HG03045 (cell line): ENCODE data around the gene PRRC2B.
"Not testable (repeated sequence)": the region's sequence is repeated elsewhere in the genome, so short reads cannot be mapped to it uniquely, and the experiment has no call there.

Experiments
- ATAC-seq: cut with Tn5 transposase; IDR thresholded peaks from one replicate; pipeline ENCODE4 v1.9.1; 2021; ENCODE audit warnings: mild to moderate bottlenecking, moderate library complexity; ENCODE audit not compliant: unreplicated experiment

PRRC2B gene

GRCh38 chr9:131432597-131433301 lies 38.9 kb downstream of the PRRC2B start:
- no peak for ATAC-seq

DNA sequence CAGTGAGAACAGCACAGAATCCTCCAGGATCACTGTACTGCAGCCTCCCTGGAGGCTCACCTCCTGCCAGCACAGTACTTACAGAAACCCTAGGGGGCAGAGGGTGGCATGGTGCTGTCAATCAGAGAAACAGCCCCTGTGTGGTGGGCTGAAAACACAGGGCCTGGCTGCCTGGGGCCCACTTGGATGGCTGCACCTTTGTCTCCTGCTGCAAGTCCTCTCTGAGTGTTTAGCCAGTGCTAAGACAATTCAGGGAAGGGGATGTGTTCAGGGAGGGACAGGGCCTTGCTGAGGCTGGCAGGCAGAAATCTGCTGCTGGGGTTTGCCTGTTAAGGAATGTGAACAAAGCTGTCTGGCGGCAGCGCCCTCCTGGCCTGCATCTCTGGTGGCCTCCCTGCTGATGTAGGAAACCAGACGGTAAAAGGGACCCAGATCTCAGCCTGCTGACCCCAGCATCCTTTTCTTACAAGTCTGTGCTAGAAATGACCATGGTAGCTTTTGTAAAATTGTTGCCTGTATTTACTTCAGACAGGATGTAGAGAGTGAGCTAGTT lies 39.5 kb downstream of the PRRC2B start:
- ATAC-seq: no peak

- no peak for ATAC-seq
These were observed 40.8 kb downstream of the PRRC2B start for GRCh38 chr9:131434673-131435072.

GRCh38 chr9:131436376-131436775 lies 42.5 kb downstream of the PRRC2B start:
- no peak for ATAC-seq

DNA sequence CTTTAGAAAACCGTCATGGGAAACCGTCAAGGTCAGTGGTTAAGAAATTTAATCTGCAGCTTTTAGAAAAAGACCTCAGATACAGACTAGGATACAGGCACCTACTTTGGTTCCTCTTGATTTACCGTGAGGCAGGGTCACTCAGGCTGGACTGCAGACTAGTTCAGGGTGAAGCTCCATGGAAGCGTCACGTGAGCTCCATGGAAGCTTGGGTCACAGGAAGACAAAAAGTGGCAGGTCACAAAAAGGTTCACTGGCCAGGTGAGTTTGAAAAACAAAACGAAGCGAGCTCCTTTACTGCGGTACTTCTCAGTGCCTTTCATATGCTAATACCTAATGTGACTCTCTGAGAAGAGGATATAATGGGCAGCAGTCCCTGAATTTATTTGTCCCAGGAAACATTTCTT lies 43.0 kb downstream of the PRRC2B start:
- ATAC-seq: no peak

DNA sequence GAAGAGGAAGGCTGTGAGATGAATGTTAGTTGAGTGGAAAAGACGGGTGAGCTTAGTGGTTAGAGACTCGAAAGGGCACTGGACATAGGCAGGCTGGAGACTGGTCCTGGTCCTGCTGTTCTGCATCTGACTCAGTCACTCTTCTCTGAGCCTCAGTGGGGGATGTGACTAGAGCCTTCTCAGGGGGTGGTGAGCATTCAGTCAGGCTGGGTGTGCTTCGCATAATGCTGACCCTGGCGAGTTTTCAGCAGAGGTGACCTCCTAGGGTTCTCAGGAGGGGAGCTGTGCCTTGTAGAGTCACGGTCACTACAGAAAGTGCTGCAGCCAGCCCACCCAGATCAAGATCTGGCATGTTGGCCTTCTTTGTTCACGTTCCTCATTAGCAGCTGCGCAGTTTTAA lies 44.3 kb downstream of the PRRC2B start:
- ATAC-seq: no peak

GRCh38 chr9:131439224-131439623 lies 45.3 kb downstream of the PRRC2B start:
- ATAC-seq: no peak

GRCh38 chr9:131441441-131441840 lies 47.6 kb downstream of the PRRC2B start:
- no peak for ATAC-seq

- ATAC-seq: no peak
These were observed 48.5 kb downstream of the PRRC2B start for GRCh38 chr9:131442351-131442750.

- ATAC-seq: no peak
These were observed 49.8 kb downstream of the PRRC2B start for GRCh38 chr9:131443648-131444047.

DNA sequence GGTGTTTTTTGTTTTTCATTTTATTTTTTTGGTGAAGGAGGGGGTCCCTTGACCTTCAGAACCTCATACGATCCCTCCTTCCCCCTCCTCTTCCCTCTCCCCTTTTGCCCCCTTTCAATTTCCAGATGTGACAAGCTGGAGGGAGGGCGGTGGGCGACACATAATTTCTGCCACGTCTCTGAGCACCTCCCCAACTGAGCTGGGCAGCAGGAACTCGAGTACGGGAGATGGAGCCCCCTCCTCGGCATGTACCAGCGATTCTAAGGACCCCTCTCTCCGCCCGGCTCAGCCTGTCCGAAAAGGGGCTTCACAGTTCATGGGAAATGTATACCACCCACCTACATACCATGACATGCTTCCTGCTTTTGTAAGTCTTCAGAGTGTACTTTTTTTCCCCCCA lies 52.4 kb downstream of the PRRC2B start:
- no peak for ATAC-seq

DNA sequence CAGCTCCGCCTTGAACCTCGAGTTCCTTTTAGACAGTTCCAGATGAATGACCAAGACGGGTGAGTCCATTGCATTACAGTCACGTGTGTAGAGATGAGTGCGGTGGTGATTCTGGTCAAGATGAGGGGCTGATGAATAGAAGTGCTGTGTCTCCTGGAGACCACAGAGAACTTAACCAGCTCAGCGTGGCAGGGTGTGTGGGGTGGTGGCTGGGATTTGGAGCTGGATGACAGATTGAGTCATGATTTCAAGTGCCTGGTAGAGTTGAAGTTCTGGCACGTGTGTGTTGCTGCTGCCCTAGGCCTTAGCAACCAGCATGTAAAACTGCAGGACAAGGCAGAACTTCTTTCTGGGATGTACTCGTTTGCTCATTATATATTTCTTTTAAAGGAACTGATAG lies 53.3 kb downstream of the PRRC2B start:
- ATAC-seq: no peak

GRCh38 chr9:131447600-131447999 lies 53.7 kb downstream of the PRRC2B start:
- no peak for ATAC-seq

DNA sequence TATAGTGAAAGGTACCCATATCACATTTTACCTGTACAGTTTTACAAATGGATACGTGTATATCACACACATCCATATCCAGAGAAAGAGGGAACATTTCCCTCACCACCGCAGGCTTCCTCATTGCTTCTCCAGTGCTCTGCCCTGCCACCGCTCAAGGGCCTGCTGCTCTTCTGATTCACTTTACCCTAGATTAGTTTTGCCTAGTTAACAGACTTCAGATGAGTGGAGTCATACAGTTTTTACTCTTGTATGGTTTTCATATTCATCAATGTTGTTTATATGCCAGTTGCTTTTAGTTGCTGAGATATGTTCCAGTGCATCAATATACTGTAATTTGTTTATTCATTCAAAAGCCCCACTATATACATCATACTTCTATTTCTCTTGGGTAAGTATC lies 54.9 kb downstream of the PRRC2B start:
- no peak for ATAC-seq

GRCh38 chr9:131449276-131449675 lies 55.4 kb downstream of the PRRC2B start:
- no peak for ATAC-seq

- ATAC-seq: no peak
These were observed 60.1 kb downstream of the PRRC2B start for GRCh38 chr9:131454028-131454427.

DNA sequence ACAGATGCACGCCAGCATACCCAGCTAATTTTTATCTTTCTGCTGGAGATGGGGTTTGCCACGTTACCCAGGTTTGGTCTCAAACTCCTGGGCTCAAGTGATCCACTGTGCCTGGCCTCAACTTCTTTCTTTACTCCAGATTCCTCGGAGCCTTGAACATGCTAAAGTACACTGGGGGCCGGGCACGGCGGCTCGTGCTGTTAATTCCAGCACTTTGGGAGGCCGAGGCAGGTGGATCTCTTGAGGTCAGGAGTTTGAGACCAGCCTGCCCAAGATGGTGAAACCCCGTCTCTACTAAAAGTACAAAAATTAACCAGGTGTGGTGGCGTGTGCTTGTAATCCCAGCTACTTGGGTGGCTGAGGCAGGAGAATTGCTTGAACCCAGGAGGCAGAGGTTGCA lies 61.8 kb downstream of the PRRC2B start:
- not testable (repeated sequence) for ATAC-seq

GRCh38 chr9:131457746-131458145 lies 63.9 kb downstream of the PRRC2B start:
- ATAC-seq: no peak

- no peak for ATAC-seq
These were observed 65.2 kb downstream of the PRRC2B start for GRCh38 chr9:131459056-131459455.

DNA sequence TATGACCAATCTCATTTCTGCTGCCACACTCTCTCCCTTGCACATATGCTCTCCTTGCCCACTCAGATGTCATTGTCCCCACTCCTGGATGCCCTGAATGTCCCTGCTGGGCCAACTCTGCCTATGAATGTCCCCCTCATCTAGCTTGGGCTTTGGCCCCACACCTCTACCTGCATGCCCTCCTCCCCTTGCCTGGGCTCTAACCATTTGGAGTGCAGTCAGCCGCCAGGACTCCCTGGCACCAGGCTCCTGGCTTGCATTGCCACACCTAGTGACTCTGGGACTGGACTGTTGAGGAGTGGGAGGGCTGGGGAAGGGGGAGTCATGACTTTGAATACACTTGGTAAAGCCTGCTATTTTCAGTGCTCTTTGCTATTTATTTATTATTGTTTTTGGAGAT lies 67.3 kb downstream of the PRRC2B start:
- ATAC-seq: no peak

DNA sequence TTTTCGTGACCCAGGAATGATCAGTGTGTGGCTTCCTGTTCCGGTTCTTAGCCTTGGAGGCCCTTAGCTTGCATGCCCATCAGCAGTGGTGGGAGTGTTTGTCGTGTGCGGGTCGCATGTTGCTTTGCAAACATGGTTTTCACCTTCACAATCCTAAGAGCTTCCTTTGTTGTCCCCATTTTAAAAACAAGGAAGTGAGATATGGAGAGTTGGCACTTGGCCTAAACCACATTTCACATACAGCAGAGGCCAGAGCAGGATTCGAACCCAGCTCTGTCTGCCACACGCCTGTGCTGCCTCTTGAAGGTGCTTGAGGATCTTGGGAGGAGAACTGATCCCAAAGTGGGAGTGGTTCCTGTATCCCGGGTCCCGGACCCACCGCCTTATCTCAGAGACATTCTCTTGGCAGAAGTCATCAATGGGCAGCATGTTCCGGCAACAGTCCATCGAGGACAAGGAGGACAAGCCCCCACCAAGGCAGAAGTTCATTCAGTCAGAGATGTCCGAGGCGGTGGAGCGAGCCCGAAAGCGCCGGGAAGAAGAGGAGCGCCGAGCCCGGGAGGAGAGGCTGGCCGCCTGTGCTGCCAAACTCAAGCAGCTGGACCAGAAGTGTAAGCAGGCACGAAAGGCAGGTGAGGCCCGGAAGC lies 70.6 kb downstream of the PRRC2B start:
- no peak for ATAC-seq

- ATAC-seq: no peak
These were observed 71.5 kb downstream of the PRRC2B start for GRCh38 chr9:131465401-131465800.
